ENCODE data around the gene IRF9.

DNA sequence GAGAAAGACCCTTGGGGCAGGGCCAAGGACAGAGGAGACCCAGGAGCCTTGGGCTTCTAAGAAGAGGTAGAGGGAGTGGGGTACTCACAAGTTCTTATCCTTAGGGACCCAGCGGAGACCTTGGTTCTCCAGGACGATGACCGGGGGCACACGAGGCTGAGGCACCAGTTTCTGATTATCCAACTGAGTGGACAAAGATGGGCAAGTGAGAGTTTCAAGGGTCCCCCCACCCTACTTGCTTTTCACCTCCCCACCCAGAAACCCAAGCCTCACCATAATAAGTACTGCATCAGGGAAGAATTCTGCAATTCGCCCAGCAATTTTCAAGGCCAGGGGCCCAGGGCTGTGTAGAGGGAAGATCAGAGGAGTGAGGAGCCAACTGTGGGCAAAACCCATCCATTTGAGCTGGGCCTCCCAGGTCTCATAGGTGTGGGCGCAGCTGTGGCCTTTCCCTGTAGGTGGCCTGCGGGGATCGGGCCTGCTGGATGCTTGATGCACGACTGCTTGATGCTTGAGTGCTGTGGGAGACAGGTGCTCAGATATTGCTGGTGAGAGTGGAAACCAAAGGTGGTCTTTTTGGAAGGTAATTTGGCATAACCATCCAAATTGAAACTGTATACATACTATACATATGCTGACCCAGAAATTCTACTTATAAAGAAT lies 21.7 kb upstream of the IRF9 start:
- TF ChIP-seq POLR2AphosphoS5 (IDR thresholded peaks at IDR 0.05) (no peak), EP300 (IDR thresholded peaks at IDR 0.05) (no peak), CTCF (IDR thresholded peaks at IDR 0.05) (no peak)

Data from sigmoid colon (tissue), 4 donors.